ENCODE measurements around the gene PGLYRP4.
A peak's percentile ranks its signal among the peaks of the same experiment; 100 is the strongest.

The PGLYRP4 gene

GRCh38 chr1:153345187-153346076 lies 3.2 kb downstream of the PGLYRP4 start:
- no peak for TF ChIP-seq EZH2 (optimal IDR thresholded peaks at IDR 0.05; ENCODE audit: low read depth, low read length)
- no peak for TF ChIP-seq EZH2phosphoT487 (IDR thresholded peaks at IDR 0.05; ENCODE audit: low read length)
- no peak for TF ChIP-seq CTCF (IDR thresholded peaks at IDR 0.05; ENCODE audit: low read length)
- Histone ChIP-seq H3K4me1 (ENCODE audit: low read length) (peaks cover 29% of the 10 kb centered on the region), H3K9me2 (replicated peaks; ENCODE audit: insufficient read depth, low read length) (no peaks in the 10 kb centered on the region), H3K9ac (ENCODE audit: low read length) (no peak overlapping the region), H3K9me3 (replicated peaks; ENCODE audit: insufficient read depth, low read length) (no peaks in the 10 kb centered on the region), H3F3A (ENCODE audit: insufficient read depth, low read length) (peaks cover 10% of the 10 kb centered on the region; the same call in 1 of the 2 replicates), H3K4me2 (ENCODE audit: low read depth, low read length) (0 out of 2 replicates have a peak overlapping the region, but pooled peaks have one; percentile 8), H2AFZ (ENCODE audit: low read length) (no peak overlapping the region), H3K27ac (ENCODE audit: low read length) (no peak overlapping the region), H4K20me1 (ENCODE audit: insufficient read depth, low read length) (no peaks in the 10 kb centered on the region), H3K36me3 (replicated peaks; ENCODE audit: insufficient read depth, low read length) (no peaks in the 10 kb centered on the region), H3K4me3 (ENCODE audit: low read length) (no peak overlapping the region), H3K27me3 (replicated peaks; ENCODE audit: insufficient read depth, low read length) (no peaks in the 10 kb centered on the region), H3K79me2 (ENCODE audit: low read length) (no peaks in the 10 kb centered on the region)
- no peak for DNase-seq

GRCh38 chr1:153344718-153345025 lies 4.0 kb downstream of the PGLYRP4 start:
- Histone ChIP-seq H2AFZ (ENCODE audit: low read length) (no peak overlapping the region; the same call in 1 of the 2 replicates), H3K4me2 (ENCODE audit: low read depth, low read length) (no peak overlapping the region), H3F3A (ENCODE audit: insufficient read depth, low read length) (peaks cover 10% of the 10 kb centered on the region; the same call in 1 of the 2 replicates), H3K27ac (ENCODE audit: low read length) (no peak overlapping the region), H3K36me3 (replicated peaks; ENCODE audit: insufficient read depth, low read length) (no peaks in the 10 kb centered on the region), H3K4me1 (ENCODE audit: low read length) (peaks cover 29% of the 10 kb centered on the region), H3K9me2 (replicated peaks; ENCODE audit: insufficient read depth, low read length) (no peaks in the 10 kb centered on the region), H3K79me2 (ENCODE audit: low read length) (no peaks in the 10 kb centered on the region), H3K27me3 (replicated peaks; ENCODE audit: insufficient read depth, low read length) (no peaks in the 10 kb centered on the region), H3K4me3 (ENCODE audit: low read length) (no peak overlapping the region), H4K20me1 (ENCODE audit: insufficient read depth, low read length) (no peaks in the 10 kb centered on the region), H3K9me3 (replicated peaks; ENCODE audit: insufficient read depth, low read length) (no peaks in the 10 kb centered on the region), H3K9ac (ENCODE audit: low read length) (no peak overlapping the region)
- TF ChIP-seq EZH2phosphoT487 (IDR thresholded peaks at IDR 0.05; ENCODE audit: low read length) (no peak), EZH2 (optimal IDR thresholded peaks at IDR 0.05; ENCODE audit: low read depth, low read length) (no peak), CTCF (IDR thresholded peaks at IDR 0.05; ENCODE audit: low read length) (no peak)
- DNase-seq: no peak

- no peaks in the 10 kb centered on the region for H4K20me1 ChIP-seq (ENCODE audit: insufficient read depth, low read length)
- H3K9me2 ChIP-seq (replicated peaks; ENCODE audit: insufficient read depth, low read length): no peaks in the 10 kb centered on the region
- TF ChIP-seq CTCF (IDR thresholded peaks at IDR 0.05; ENCODE audit: low read length): no peak
- no peak for TF ChIP-seq EZH2 (optimal IDR thresholded peaks at IDR 0.05; ENCODE audit: low read depth, low read length)
- no peak for TF ChIP-seq EZH2phosphoT487 (IDR thresholded peaks at IDR 0.05; ENCODE audit: low read length)
- H3K9me3 ChIP-seq (replicated peaks; ENCODE audit: insufficient read depth, low read length): no peaks in the 10 kb centered on the region
- peaks cover 29% of the 10 kb centered on the region for H3K4me1 ChIP-seq (ENCODE audit: low read length)
- peaks cover 10% of the 10 kb centered on the region; the same call in 1 of the 2 replicates for H3F3A ChIP-seq (ENCODE audit: insufficient read depth, low read length)
- no peaks in the 10 kb centered on the region for H3K27me3 ChIP-seq (replicated peaks; ENCODE audit: insufficient read depth, low read length)
- peak; percentile 56 for DNase-seq
- H3K4me2 ChIP-seq (ENCODE audit: low read depth, low read length): peak overlapping the region; percentile 21; the same call in 1 of the 2 replicates
- no peak overlapping the region for H3K4me3 ChIP-seq (ENCODE audit: low read length)
- peak overlapping the region; percentile 45 for H2AFZ ChIP-seq (ENCODE audit: low read length)
- H3K27ac ChIP-seq (ENCODE audit: low read length): peak overlapping the region; percentile 42; the same call in 1 of the 2 replicates
- H3K9ac ChIP-seq (ENCODE audit: low read length): no peak overlapping the region
- no peaks in the 10 kb centered on the region for H3K36me3 ChIP-seq (replicated peaks; ENCODE audit: insufficient read depth, low read length)
- no peaks in the 10 kb centered on the region for H3K79me2 ChIP-seq (ENCODE audit: low read length)
Measured at GRCh38 chr1:153343811-153344717, 4.6 kb downstream of the PGLYRP4 start.
